ENCODE results near the gene HNF1A.
A peak's percentile ranks its signal among the peaks of the same experiment; 100 is the strongest.
"Not testable (repeated sequence)": the region's sequence is repeated elsewhere in the genome, so short reads cannot be mapped to it uniquely, and the experiment has no call there.

The HNF1A gene

GRCh38 chr12:121015825-121016766, 37.8 kb downstream of the HNF1A start, which contains the start of gene C12orf43:
Gene C12orf43, minus strand, starts transcription at chr12:121016487. Its CDS starts 13 bp downstream, at chr12:121016474.
- peak; percentile 82 for DNase-seq

GRCh38 chr12:121017966-121018491, 39.7 kb downstream of the HNF1A start:
- no peak for DNase-seq

GRCh38 chr12:121018860-121019617, 40.7 kb downstream of the HNF1A start:
- DNase-seq = no peak

- DNase-seq = no peak
Measured at GRCh38 chr12:121021754-121022153, 43.4 kb downstream of the HNF1A start.

GRCh38 chr12:121022713-121023112, 44.4 kb downstream of the HNF1A start:
- no peak for DNase-seq

GRCh38 chr12:121023799-121024198, 45.5 kb downstream of the HNF1A start:
- DNase-seq = no peak

GRCh38 chr12:121025442-121026226, 47.3 kb downstream of the HNF1A start:
- no peak for DNase-seq

- DNase-seq = no peak
Measured at GRCh38 chr12:121026274-121027045, 48.1 kb downstream of the HNF1A start.

GRCh38 chr12:121030576-121031212, 52.4 kb downstream of the HNF1A start:
- no peak for DNase-seq

GRCh38 chr12:121033625-121034349, 55.4 kb downstream of the HNF1A start:
- DNase-seq = no peak

- DNase-seq = no peak
Measured at GRCh38 chr12:121034616-121035305, 56.4 kb downstream of the HNF1A start.

- DNase-seq = no peak
Measured at GRCh38 chr12:121036810-121037326, 58.5 kb downstream of the HNF1A start.

- peak; percentile 10 for DNase-seq
Measured at GRCh38 chr12:121038861-121039668, 60.7 kb downstream of the HNF1A start, which contains the start of gene OASL. Gene OASL, minus strand, starts transcription at chr12:121039246. Its CDS starts 275 bp downstream, at chr12:121038971.

- no peak for DNase-seq
Measured at GRCh38 chr12:121043067-121043466, 64.7 kb downstream of the HNF1A start.

GRCh38 chr12:121047400-121047799, 69.1 kb downstream of the HNF1A start:
- not testable (repeated sequence) for DNase-seq

- DNase-seq = no peak
Measured at GRCh38 chr12:121048442-121048841, 70.1 kb downstream of the HNF1A start.

- no peak for DNase-seq
Measured at GRCh38 chr12:121050725-121051124, 72.4 kb downstream of the HNF1A start.

All from GDM1 (cell line).